GM19025 (cell line): ENCODE data around the gene SHISA7.
"Not testable (repeated sequence)": the region's sequence is repeated elsewhere in the genome, so short reads cannot be mapped to it uniquely, and the experiment has no call there.

ENCODE experiments used
- ATAC-seq: cut with Tn5 transposase; IDR thresholded peaks from one replicate; pipeline ENCODE4 v1.9.1; 2021; ENCODE audit warnings: mild to moderate bottlenecking, low read depth, moderate library complexity; ENCODE audit not compliant: unreplicated experiment

SHISA7 gene

DNA sequence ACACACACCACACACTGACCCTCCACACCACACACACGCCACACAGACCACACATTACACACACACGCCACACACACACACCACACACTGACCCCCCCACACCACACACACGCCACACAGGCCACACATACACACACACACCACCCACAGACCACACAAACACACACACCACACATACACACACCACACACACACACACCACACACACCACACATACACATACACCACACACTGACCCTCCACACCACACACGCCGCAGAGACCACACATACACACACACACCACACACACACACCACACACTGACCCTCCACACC lies 5.0 kb upstream of the SHISA7 start:
- not testable (repeated sequence) for ATAC-seq

DNA sequence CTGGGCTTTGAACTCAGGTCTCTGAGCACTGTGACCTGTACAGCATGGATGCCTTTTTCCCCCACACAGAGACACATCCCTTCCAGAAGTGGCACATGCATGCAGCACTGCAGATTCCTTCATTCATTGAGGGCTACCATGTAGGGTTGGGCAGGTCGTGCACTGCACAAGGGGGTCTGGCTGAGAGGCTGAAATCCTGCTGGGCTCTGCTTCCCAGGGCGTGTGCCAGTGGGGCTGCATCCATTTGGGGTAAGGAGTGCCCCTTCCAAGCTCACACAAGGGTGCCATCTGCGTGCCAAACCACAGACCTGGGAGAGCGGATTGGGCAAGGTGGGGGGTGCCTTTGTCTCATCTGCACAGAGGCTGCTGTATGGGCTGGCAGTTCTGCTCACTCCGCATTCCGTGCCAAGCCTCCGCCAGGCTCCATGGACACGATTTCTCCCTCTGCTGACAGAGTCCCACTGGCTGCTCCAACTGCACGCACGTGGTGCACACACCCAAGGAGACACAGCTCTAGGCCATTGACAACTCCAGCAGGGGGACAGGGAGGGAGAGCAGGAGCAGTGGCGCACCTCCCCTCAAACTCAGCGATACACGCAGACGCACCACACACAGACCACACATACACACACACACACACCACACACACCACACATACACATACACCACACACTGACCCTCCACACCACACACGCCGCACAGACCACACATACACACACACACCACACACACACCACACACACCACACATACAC lies 4.5 kb upstream of the SHISA7 start:
- no peak for ATAC-seq

DNA sequence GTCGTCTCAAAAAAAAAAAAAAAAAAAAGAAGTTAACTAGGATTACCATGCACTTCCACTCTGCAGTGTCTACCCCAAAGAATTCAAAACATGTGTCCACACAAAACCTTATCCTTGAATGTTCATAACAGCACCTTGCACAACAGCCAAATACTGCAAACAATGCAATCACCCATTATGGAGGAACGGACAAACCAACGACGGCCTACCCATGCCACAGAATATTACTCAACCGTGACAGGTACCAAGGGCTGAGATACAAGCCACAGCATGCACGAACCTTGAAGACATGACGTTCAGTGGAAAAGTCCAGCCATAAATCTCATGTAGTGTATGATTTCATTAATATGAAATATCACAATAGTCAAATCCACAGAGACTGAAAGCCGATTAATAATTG lies 3.0 kb upstream of the SHISA7 start:
- ATAC-seq, result no peak

DNA sequence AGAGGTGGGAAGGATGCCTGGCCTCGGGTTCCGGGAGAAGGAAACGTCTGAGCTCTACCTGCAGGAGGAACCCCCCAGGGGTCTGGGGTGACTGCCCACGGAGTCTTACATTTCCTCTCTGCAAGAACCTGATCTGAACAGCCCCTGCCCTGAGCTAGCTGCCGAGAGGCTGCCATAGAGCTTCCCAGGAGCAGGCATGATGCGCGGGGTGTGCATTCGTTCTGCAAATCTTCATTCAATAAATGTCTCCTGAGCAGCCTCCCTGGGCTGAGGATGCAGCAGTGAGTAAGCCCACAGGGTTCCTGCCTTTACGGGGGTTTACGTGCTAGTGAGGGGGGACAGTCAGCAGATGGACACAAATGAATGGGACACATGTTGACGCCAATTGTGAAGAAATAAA lies 1.5 kb upstream of the SHISA7 start:
- no peak for ATAC-seq

DNA sequence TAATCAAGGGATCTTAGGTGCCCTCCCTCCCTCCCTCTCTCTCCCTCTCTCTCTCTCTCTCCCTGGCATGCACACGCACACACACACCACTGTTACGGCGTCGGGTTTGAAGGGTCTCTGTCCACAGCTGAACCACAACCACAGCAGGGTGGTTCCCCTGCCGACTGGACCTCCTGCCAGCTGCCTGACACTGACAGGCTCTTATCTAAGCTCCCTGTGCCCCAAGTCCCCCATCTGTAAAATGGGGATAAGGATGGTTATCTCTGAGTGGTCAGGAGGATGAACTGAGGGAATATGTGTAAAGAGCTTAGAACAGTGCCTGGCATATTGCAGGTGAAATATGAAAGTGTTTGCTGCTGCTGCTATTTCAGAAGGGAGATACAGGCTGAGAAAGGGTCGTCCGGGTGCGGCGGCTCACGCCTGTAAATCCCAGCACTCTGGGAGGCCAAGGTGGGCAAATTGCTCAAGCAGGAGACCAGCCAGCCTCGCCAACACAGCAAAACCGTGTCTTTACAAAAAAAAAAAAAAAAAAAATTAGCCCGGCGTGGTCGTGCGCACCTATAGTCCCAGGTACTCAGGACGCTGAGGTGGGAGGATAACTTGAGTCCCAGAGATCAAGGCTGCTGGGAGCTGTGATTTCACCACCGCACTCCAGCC lies 852 bp upstream of the SHISA7 start:
- ATAC-seq, result no peak

DNA sequence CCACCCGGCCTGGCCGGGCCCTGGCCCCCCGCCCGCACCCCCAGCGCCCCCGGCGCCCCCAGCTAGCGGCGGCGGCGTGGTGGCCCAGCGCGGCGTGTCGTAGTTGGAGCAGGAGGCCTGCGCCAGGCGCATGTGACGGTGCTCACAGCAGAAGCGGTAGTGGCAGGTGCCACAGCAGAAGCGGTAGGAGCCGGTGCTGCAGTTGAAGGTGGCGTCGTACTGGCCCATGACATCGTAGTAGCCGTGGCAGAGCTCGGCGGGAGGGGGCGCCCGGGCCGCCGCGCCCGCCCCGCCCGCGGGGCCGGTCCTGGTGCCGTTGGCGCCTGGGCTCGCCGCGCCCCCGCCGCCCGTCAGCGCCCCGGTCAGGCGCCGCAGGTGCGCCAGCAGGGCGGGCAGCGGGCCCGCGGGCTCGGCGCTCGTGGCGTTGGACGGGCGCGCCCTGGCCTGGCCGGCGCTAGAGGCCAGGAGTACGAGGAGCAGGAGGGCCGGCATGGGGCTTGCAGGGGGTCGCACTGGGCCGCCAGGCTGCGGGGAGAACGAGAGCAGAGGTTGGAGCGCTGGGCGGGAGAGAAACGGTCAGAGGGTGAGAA lies 633 bp downstream of the SHISA7 start:
- no peak for ATAC-seq

DNA sequence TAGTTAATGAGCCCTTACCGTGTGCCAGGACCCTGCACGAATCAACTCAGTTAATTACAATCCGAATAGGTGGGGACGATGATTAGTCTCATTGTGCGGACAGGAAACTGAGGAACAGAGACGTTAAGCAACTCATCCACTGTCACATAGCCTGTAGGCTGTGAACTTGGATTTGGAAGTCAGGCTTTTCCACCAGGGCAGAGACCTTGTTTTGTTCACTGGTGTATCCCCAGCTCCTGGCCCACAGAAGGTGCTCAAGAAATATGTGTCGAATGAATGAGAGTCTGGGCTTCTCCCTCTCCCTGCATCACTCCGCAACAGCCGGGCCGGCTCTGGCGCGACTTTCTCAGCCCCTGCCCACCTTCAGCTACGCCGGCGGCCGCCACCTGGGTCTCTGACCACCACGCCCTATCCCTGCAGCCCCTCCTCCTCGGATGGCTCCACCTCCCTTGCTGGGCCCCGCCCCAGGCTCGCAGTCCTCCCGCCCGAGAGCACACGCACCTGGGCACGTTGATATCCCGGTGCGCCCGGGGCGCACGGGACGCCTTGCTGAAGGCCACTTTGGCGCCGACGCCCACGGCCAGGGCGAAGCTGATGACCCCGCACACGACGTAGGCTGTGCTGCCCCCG lies 1.3 kb downstream of the SHISA7 start:
- ATAC-seq, result no peak

DNA sequence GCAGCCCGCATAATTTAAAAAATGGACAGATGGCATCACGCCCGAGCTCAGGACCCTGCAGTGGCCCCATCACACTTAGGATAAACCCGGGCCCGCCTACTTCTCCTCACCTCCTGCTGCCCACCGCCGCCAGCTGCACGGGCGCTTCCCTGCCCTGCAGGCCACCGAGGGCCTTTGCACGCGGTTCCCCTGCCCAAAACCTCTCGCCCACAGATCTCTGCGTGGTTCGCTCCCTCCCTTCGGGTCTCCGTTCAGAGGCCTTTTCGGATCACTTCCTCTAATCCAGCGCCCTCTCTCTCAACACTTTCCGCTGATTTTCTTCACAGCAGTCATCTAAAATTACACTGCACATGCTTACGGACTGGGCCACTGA lies 1.8 kb downstream of the SHISA7 start:
- ATAC-seq, result no peak

DNA sequence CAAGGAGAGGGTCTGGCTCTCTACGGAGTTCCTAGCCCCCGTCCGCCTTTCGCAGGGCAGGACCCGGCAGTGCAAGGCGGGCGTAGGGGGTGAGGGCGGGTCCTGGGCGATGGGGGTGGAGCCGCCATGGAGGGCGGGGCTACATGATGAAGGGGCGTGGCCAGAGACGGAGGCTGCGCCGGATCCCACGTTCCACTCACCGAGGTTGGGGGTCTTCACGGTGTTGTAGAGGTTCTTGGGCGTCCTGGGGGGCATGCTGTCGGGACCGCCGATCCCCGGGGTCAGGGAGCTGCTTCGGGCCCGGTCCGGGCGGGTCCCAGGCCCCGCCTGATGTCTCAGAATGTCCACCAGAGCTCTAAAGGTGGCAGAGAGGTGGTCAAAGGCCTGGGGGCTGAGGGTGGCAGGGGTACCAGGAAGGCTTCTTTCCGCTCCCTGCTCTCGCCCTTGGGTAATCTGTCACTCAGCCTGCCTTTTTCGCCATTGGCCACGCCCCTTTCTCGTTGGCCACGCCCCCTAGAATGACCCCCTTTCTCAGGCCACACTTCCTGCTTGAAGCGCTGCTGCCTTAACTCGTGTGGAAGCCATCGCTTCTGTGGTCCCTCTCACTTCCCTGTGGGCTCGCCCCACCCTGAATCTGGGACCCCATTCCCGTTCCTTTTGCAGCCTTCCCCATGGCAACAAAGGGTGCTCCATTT lies 2.5 kb downstream of the SHISA7 start:
- ATAC-seq, result no peak

DNA sequence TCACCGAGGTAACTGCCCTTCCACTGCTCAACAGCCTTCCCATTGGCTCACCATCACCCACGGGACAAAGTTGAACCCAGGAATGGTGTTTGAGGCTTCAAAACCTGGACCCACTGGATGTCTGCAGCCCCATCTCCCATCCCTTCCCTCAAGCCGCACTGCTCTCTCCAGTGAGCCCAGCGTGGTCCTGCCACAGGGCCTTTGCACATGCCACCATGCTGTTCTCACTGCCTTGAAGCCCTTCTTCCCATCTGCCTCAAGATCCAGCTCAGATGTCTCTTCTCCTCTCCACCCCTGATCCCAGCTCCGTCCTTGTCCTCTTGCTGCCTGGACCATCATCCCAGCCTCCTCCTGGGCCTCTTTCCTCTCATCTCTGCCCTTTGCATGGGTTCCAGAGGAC lies 4.0 kb downstream of the SHISA7 start:
- ATAC-seq, result no peak

DNA sequence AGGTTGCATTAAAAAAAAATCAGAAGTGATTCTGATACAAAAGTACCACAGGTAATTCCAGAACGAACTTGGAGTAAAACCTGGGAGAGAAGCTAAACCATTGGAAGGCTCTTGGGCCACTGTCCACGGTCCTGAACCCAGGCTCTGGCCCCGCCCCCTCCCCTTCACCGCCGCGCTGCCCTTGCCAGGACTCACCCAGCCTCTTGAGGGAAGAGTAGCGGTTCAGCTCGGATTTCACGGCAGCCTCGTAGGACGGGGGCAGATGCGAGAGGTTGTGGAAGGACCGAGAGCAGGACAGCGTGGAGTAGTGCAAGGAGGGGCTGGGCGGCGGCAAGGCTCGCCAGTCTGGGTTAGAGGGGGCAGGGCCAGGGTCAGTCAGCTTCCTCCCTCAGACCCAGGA lies 5.7 kb downstream of the SHISA7 start:
- ATAC-seq, result no peak

DNA sequence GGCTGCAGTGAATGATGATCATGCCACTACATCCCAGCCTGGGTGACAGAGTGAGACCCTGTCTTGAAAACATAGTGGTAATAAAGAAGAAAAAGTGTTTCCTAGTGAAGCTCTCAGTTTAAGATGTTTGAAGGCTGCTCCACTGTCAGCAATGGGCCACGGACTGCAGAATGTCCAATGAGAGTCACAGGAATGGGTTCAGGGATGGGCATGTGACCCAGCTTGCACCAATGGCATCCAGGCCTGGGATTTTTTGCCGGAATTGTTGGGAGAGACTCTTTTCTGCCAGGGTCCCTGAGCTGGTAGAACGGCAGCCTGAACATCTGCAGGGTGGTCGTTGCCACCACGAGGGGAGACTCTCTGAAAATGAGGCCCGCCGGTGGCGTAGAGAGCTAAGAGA lies 6.3 kb downstream of the SHISA7 start:
- no peak for ATAC-seq

DNA sequence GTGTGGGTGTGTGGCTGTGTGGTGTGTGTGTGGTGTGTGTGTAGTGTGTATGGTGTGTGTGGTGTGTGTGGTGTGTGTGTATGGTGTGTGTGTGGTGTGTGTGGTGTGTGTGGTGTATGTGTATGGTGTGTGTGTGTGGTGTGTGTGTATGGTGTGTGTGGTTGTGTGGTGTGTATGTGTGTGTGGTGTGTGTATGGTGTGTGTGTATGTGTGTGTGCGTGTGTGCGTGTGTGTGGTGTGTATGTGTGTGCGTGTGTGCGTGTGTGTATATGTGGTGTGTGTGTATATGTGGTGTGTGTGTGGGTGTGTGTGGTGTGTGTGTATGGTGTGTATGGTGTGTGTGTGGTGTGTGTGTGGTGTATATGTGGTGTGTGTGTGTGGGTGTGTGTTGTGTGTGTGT lies 8.1 kb downstream of the SHISA7 start:
- no peak for ATAC-seq

DNA sequence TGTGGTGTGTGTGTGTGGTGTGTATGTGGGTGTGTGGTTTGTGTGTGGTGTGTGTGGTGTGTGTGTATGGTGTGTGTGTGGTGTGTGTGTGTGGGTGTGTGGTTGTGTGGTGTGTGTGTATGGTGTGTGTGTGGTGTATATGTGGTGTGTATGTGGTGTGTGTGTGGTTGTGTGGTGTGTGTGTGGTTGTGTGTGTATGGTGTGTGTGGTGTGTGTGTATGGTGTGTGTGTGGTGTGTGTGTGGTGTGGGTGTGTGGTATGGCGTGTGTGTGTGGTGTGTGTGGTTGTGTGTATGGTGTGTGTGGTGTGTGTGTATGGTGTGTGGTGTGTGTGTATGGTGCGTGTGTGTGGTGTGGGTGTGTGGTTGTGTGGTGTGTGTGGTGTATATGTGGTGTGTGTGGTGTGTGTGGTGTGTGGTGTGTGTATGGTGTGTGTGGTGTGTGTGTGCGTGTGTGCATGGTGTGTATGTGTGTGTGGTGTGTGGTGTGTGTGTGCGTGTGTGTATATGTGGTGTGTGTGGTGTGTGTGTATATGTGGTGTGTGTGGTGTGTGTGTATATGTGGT lies 8.7 kb downstream of the SHISA7 start:
- no peak for ATAC-seq

DNA sequence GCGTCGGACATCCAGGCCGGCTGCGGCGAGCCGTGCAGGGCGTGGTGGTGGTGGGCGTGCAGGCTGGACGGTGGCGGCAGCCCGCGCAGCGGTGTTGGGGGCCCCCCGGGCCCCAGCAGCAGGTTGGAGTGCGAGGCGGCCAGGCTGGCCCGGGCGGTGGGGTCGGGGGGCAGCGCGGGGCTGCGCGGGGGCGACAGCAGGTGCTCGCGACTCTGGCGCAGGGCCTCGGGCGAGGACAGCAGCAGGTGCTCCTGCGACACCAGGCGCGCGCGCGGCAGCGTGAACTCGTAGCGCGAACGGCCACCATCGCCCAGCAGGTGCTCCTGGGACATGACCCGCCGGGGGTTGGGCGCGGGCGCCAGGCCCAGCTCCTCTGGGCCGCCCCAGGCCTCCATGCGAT lies 9.8 kb downstream of the SHISA7 start:
- no peak for ATAC-seq

DNA sequence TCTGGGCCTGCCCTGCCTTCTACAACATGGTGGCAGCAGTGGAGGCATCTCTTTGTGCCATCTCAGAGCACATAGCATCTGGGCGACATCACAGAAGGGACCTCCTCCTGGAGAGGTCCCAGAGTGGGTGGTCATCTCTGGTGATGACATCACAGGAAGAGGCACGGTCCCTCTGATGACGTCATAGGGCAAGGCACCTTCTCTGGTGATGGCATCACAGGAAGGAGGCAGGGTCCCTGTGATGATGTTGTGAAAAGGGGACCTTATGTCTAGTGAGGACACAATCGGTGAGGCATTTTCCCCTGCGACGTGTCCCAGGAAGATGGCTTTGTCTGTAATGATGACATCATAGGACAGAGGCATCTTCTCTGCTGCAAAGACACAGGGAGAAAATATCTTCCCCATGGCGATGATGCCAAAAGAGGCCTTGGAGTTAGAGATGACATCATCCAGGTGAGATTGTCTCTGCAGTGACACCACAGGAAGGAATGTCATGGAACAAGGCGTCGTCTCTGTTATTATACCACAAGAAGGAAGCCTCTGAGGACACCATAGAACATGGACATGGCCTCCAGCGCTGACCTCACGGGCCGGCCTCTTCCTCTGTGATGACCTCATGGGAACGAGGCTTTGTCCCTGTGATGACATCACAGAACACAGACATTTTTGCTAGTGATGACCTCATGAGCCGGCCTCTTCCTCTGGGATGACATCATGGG lies 10.7 kb downstream of the SHISA7 start:
- no peak for ATAC-seq

DNA sequence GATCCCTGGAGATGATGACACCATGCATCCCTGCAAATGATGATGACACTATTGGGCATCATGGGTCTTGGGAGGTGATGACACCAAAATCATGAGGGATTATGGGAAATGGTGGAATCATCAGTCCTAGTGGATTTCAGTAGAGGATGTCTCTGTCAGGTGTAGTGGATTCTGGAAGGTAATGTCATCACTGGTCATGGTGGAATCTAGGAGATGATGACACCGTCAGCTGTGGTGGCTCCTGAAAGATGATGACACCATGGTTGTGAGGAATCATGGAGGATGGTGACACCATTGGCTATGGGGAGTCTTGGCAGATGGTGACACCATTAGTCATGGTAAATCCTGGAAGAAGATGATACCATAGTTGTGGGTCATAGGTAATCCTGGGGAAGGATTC lies 11.9 kb downstream of the SHISA7 start:
- no peak for ATAC-seq

DNA sequence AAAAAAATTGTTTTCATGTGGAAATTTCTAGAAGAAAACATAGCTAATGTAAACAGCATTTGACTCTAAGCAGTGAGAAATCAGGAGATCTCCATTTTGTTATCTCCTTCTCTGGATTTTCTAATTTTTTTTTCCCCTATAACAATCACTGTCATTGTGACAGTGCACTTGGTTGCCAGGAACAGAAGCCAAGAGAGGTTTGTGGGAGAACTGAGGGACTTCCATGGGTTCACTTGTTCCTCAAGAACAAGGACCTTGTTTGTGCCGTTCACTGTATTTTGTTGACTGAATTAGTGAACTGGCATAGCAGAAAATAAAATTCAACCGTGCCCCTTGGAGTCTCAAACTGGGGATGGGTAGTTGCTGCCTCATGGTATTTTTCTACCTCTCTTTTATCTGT lies 17.1 kb downstream of the SHISA7 start:
- ATAC-seq, result no peak

DNA sequence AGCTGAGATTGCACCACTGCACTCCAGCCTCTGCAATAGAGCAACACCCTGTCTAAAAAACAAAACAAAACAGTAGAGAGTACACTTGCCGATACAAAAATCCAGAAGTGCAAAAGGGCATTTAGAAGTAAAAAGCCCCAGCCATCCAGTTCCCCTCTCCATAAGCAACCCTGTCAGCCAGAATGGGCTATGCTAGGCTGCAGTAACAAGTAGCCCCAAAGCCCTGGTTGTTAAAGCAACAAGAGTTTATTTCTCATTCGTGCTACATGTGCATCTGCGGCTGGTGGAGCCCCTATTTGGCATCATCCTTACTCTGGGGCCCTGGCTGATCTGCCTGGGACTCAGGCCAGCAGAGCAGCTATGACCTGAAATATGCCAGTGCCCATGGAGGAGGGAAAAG lies 18.6 kb downstream of the SHISA7 start:
- no peak for ATAC-seq
